Measurements from ENCODE around the gene MYO18B.
A peak's percentile ranks its signal among the peaks of the same experiment; 100 is the strongest.

Gene MYO18B

GRCh38 chr22:25876871-25877270 is 134.9 kb downstream of the MYO18B start:
- no peak for DNase-seq

DNA sequence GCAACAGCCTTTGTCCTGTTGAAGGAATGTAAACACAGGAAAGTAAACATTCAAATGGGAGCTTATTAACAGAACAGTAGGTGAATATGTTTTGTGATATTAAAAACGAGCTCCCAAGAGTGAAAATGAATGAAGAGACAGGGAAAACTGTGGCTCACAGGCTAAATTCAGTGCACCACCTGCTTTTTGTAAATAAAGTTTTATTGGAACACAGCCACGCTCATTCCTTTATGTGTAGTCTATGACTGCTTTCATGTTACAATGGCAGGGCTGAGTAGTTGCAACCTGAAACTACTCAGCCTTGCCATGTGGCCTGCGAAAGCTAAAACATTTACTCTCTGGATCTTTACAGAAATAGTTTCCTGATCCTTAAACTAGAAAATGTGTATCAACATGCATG is 136.9 kb downstream of the MYO18B start:
- no peak for DNase-seq

DNA sequence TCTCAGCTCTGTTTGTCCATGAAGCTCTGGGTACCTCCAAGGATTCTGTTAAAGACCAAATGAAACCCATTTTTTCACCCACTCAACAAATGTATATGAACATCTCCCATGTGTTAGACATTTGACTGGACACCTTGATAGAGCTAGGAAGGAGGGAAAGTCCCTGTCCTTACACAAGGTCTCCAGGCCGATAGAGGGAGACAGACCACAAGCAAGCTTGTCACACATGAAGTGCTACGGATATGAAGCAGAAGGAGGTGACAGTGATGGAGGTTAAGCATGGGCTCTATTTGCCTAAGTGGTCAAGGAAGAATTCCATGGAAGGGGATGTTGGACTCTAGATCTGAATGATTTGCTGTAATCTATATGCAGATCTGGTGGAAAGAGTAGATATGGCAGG is 138.5 kb downstream of the MYO18B start:
- DNase-seq, result no peak

DNA sequence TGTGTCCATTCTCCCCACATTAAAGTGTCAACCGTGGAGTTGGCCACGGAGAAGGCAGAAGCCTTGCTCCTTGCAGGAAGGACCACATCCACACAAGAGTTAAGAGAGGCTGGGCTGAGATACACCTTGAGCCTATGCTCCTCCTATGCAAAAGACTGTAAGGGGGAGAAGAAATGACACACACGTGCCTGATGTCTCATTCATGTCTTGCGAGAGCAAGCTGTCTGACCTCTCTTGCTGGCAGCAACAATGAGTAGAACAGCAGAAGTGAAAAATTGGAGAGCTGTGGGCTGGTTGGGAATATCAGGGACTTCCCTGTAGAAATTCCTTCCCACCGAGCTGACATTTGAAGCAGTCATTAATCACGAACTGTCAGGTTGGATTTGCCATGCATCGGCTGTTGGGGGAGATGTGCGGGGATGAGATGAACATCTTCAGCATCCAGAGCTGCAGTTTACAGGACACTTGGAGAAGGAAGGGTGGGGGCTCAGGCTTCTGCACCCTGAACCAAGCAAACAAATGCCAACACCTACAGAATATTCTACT is 139.3 kb downstream of the MYO18B start:
- no peak for DNase-seq

DNA sequence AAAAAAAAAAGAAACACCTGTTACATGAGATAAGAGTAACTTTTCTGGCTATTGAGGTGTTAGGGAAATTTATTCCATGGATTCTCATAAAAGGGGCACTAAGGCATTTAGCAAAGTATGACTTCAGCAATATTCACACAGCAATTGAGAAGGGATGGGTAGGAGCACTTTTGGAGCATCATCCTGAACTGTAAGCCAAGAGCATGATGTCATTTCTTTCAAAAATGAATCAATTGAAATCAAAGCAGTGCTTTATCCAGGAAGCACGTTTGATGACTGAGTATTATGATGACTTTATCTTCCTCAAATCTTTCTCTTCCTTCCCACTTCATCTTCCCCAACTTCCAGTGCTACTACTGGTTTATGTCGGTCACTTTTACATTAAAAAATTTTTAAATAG is 140.4 kb downstream of the MYO18B start:
- no peak for DNase-seq

DNA sequence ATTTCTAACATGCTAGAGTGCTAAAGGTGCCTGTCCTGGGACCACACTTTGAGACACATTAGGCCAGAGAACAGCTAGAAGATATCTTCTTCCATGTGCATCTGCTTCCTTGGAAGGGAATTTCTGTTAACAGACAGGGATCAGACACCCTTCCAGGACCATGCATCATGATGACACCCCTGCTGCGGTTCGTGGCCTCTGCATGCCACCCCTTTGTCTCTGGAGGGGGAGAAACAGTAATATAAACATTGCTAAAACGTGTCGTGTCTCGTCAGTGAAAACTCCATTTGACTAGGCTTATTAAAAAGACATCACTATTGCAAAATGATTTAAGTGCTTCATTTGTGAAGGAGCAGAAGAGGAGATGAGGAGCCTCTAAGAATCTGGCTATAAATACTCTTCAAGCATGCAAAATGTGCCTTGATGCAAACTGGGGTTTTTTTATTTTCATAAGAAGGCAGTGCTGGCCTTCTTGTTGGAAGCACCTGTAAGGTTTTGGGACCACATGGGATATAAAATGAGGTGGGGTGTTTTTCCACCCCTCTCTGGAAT is 141.6 kb downstream of the MYO18B start:
- DNase-seq, result no peak

DNA sequence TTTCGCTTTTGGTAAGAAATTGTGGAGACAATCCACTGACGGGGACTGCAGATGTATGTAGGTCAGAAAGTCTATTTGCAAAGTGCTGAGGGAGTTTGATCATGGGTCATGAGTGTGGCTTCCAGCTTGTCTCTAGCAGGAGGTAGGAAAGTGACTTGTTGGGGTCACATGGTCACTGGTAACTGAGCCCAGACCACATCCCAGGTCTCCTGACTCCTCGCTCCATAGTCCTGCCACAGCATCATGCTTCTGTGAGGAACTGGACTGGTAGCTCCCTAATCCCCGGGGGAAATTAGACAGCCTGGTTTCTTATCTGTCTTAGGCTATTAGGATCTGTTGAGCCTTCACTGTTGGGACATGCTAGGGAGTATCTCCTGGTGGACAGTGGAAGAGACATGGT is 142.1 kb downstream of the MYO18B start:
- DNase-seq, result no peak

GRCh38 chr22:25888399-25889054 is 146.5 kb downstream of the MYO18B start:
- DNase-seq, result no peak

DNA sequence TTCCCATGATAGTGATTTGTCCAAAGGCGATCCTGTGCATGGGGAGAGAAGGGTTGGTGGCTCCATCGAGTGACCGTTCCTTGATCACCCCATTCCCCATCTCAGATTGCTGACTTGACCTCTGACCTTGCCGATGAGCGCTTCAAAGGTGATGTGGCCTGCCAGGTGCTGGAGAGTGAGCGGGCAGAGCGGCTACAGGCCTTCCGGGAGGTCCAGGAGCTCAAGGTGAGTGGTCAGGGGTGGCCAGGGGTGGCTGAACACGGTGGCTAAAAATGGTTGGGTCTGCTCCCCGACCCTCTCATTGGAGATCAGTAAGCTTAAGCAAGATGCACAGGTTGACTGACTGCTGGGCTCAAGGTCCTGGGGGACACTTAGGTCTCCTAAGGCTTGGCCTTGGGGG is 148.7 kb downstream of the MYO18B start:
- no peak for DNase-seq

- no peak for DNase-seq
Observed at GRCh38 chr22:25892678-25893077, 150.7 kb downstream of the MYO18B start.

DNA sequence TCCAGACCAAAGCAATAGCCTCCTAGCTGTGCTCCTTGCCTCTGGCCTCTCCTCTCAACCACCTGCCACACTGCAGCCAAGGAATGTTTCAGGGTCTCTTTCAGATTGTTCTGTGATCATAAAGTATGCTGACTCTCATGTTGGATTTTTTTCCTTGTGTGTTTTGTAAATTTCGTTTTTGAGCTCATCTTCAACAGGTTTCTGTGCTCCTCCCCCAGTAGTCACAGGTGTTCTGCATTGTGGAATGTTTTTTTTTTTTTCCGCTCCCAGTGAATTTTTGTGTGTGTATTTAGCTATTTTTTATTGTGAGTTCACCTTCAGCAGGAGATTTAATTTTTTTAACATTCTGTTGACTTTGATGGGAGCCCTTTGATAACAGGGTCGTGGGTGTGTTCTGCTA is 153.7 kb downstream of the MYO18B start:
- no peak for DNase-seq

- DNase-seq, result no peak
Observed at GRCh38 chr22:25896098-25896497, 154.1 kb downstream of the MYO18B start.

GRCh38 chr22:25896592-25896991 is 154.6 kb downstream of the MYO18B start:
- no peak for DNase-seq

DNA sequence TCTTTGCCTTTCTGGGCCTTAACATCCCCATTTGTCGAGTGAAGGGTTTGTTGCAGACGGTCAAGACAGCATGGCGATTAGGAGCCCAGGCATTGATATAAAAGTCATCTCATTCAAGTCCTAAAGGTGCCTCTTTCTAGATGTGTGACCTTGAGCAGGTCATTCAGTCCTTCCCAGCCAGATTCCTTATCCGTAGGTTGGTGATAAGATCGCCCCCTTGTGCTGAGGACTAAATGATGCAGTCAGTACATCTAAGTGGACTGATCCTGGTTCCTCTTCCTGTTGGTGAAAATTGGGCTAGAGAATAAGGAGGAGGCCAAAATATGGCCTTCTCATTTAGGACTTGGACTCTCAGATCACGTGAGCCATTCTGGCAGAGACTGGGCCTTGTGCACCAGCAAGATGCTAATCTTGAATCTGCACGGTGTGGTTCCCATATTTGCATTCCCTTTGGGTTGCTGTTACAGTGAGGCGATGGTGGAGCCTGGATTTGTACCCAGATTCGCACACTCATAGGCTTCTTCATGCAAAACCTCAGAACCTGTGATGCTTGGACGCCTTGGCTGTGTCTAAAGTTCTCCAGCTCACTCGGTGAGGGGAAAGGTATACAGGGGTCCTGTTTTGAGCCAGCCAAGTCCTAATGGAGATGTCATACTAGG is 156.8 kb downstream of the MYO18B start:
- peak; percentile 32 for DNase-seq

GRCh38 chr22:25899566-25899965 is 157.6 kb downstream of the MYO18B start:
- DNase-seq, result peak; percentile 69

DNA sequence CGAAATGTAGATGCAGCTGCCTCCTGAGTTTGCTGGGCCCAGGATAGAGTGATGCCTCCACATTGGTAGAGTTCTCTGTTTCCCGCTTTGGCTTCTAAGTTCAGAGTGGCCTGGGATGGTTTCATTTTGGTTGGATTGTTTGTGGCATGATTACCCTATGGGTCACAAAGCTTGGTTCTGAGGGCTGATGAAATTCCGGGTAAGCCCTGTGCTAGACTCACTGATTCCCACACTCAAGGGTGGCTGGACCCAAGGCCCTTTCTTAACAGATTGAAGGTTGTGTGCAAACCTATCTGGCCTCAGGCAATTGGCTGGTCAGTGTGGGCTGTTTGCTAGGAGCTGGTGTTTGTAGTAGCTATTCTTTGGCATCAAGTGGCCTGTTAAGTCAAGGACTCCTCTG is 158.4 kb downstream of the MYO18B start:
- DNase-seq, result no peak

GRCh38 chr22:25900880-25901279 is 158.9 kb downstream of the MYO18B start:
- DNase-seq, result peak; percentile 40

GRCh38 chr22:25902402-25902801 is 160.4 kb downstream of the MYO18B start:
- DNase-seq, result no peak

DNA sequence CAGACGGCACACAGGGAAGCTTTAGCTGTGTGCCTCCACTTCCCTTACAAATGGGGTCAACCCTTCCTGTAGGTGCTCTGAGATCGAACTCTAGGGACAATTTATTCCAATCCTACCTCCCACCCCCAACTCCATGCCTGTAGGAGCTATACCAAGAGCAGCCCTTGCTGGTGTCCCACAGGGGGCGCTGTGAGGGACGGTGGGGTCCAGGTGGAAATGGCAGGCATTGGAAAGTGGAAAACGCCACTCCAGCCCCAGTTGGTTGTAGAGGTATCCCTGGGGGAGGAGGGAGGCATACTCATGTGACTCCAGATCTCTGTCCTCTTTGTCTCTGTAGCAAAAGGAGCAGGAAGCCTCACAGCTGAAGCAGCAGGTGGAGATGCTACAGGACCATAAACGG is 161.3 kb downstream of the MYO18B start:
- no peak for DNase-seq

DNA sequence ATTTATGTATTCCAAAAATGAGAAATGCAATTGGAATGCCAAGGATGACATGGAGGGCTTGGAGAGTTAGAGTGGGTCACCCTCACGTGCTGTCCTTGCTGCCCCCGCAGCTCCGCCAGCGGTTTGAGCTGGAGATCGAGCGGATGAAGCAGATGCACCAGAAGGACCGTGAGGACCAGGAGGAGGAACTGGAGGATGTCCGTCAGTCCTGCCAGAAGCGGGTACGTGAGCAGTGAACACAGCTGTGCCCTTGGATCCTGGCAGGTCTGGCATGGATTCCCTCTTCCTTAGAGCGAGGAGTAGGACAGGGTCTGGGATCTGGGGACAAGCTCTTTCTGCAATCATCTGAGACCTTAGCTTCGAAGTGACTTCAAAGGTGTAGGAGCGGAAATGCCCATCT is 166.2 kb downstream of the MYO18B start:
- no peak for DNase-seq

DNA sequence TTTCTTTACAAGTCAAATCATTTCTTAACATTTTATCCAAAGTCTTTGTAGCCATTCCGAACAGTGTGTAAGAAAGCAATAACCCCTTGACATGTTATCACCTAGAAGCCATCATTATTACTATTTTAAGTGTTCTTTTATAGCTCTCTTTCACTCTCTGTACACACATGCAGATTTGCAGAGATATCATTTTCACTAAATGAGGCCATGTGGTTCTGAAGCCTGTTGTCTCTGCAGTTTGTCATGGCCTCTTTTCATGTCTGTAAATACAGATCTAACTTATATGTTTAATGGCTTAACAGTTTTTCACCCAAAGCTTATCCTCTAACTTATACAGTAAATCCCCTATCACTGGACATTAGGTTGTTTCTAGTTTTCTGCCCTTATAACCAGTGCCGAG is 166.8 kb downstream of the MYO18B start:
- DNase-seq, result no peak

DNA sequence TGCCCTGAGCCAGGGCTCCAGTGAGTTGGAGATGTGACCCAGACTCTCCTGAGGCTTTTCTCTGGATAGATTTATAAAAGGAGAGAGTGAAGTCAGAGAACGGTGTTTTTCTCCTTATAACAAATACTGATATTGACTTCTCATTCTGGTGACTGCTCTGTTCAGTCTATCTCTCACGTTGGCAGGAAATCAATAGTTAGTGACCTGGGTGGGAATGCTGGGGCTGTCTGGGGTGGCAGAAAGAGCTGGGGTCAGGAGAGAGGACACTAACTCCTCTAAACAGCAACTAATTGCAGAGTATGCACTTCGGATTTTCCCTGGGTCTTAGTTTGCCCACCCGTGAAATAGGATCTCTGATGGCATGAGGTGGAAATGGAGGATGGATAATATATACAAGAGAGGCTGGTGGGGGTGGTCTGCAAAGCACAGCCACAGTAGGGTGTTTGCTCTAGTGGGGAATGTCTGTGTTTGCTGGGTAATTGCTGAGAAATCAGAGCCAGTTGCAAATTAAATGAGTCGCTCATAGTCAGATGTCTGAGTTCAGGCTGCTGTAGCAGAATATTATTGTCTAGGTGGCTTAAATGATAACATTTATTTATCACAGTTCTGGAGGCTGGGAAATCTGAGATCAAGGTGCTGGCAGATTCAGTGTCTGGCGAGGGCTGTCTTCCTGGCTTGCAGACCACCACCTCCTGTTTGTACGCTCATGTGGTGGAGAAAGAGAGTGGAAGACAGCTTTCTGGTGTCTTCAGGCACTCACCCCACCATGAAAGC is 167.8 kb downstream of the MYO18B start:
- no peak for DNase-seq

DNA sequence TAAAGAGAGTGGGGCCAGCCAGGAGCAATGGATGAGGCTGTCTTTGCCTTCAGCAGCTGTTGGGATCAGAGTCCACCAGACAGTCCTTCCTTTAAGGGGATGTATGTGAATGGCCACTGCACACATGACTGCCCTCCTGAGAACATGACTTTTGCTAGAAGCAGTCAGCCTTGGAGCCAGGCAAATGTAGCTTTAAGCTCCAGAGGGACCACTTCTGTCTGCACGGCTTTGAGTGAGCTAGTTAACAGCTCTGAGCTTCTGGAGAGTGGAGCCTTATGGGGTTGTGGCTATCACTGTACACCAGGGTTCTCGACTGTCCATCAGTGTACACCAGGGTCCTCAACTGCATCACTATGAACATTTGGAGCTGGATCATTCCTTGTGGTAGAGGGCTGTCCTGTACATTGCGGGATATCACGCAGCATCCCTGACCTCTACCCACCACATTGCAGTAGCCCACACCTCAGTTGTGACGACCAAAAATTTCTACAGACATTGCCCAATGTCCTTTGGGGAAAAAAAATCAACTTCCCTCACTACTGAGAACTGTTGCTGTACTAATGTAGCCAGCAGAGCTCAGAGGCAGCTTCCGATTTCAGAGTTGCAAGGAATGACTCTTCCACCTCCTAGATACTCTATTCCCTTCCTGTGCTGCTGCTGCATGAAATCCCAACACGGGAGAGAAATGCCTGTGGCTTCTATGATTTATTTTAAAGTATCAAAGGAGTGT is 169.4 kb downstream of the MYO18B start:
- no peak for DNase-seq
